HG03280 (cell line): ENCODE data around the gene RPL39.
"Not testable (repeated sequence)": the region's sequence is repeated elsewhere in the genome, so short reads cannot be mapped to it uniquely, and the experiment has no call there.

Experiments used
- ATAC-seq: cut with Tn5 transposase; IDR thresholded peaks from one replicate; pipeline ENCODE4 v1.9.1; 2021; ENCODE audit warnings: mild to moderate bottlenecking, moderate library complexity; ENCODE audit not compliant: unreplicated experiment

Gene RPL39

GRCh38 chrX:119763836-119764387 lies 27.5 kb downstream of the RPL39 start:
- no peak for ATAC-seq

DNA sequence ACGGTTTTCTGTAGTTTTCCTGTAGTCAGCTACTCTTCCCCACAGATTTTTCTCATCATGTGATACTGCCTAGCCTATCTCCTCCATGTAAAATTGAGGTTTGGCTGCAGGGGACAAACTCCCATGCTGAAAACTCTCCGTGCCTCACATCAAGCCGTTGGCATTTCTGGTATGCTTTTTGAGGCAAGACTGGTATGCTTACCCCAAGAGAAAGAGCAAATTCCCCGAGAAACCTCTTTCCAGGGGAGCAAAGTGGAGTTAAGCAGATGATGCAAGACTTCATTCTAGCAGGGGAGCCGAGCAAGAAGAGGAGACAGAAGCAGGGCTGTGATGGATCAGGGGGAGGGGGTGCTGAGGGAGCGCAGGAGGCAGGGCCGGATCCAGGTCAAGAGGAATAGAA lies 28.2 kb downstream of the RPL39 start:
- no peak for ATAC-seq

GRCh38 chrX:119762718-119763117 lies 28.7 kb downstream of the RPL39 start:
- ATAC-seq, result no peak

GRCh38 chrX:119760026-119760877 lies 31.2 kb downstream of the RPL39 start:
- ATAC-seq, result no peak

DNA sequence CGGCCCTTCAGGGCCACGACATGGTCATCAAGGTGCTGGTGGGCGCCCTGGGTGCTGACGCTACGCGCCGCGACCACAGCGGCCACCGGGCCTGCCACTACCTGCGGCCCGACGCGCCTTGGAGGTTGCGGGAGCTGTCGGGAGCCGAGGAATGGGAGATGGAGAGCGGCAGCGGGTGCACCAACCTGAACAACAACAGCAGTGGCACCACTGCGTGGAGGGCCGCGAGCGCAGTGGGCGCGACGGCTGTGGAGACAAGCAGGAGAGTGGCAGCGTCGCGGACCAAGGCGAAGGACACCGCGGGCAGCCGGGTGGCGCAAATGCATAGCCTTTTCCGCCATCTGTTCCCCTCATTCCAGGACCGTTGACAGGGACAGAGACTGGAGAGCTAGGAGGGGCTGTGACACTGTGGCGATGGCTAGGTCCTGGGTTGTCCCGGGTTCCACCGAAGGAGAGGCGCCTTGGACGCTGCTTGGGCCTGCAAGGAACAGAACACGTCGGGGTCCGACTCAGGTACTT lies 32.1 kb downstream of the RPL39 start:
- ATAC-seq, result no peak

DNA sequence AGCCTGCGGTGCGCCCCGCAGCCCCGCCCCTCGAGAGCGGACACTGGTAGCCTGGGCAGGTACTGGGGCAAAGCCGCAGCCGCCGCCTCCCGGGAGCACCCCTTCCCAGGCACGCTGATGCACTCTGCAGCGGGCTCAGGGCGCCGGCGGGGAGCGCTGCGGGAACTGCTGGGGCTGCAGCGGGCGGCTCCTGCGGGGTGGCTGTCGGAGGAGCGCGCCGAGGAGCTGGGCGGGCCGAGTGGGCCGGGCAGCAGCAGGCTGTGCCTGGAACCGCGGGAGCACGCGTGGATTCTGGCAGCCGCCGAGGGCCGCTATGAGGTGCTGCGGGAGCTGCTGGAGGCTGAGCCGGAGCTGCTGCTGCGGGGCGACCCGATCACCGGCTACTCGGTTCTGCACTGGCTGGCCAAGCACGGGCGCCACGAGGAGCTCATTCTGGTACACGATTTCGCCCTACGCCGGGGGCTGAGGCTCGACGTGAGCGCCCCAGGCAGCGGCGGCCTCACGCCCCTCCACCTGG lies 32.6 kb downstream of the RPL39 start:
- ATAC-seq, result no peak

- no peak for ATAC-seq
Observed at GRCh38 chrX:119757979-119758730, 33.3 kb downstream of the RPL39 start, which contains the start of gene SOWAHD. TSS of gene SOWAHD (plus strand) at chrX:119758588. CDS start at chrX:119758668, 80 bp downstream.

GRCh38 chrX:119757646-119757978 lies 33.8 kb downstream of the RPL39 start:
- ATAC-seq, result no peak

DNA sequence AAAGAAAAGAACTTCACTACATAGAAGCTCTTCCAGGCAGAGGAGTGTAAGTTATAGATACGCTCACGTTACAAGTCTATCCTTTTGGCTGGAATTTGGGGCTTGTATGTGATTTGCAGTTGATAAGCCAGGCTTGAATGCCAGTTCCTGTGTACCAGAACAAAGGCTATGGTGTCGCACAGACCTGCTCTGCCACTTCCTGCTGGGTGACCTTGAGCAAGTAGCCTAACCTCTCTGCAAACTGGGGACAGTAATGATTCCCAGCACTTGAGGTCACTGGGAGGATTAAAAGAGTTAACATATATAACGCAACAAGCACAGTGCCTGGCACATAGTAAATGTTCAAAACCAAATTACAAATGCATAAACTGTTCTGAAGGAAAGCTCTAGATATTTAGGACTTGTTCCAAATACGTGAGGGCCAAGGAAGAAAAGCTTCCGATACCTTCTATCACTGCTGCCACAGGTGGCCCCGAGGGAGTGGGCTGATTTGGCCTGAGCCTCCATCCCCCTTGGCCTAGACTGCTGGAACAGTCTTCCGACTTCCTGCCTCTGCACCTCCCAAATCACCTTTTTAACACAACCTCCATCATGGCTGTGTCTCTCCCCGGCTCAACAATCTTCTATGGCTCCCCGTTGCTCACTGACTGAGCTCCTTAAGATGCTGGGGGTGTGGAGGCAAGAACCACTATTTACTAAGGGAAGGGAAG lies 34.3 kb downstream of the RPL39 start:
- no peak for ATAC-seq

- ATAC-seq, result peak; percentile 68
Observed at GRCh38 chrX:119755981-119756533, 35.4 kb downstream of the RPL39 start.

DNA sequence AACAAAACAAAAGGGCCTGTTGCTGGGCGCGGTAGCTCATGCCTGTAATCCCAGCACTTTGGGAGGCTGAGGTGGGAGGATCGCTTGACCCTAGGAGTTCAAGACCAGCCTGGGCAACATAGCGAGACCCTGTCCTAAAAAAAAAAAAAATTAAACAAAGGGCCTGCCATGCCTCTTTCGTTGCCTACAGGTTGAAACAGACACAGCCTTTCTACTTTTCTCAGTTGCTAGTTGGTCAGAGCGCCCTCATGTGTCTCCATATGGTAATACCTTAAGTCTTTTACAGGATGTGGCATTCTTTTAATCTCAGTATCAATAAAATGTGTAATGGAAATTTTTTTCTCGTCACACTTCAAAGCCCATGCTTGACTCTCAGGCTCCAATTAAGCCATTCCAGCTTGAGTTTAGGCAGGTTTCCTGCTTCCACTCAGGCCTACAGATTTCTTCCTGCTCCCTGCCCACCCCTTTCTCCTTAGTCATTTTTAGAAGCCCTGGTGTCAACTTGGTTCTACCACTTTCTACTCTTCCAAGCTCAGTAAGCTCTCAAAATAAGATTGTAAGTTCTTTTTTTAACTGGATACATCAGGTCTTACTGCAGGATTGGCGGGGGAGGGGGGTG lies 37.7 kb downstream of the RPL39 start:
- ATAC-seq, result no peak

- no peak for ATAC-seq
Observed at GRCh38 chrX:119753001-119753400, 38.4 kb downstream of the RPL39 start.

- ATAC-seq, result not testable (repeated sequence)
Observed at GRCh38 chrX:119750751-119751150, 40.7 kb downstream of the RPL39 start.

DNA sequence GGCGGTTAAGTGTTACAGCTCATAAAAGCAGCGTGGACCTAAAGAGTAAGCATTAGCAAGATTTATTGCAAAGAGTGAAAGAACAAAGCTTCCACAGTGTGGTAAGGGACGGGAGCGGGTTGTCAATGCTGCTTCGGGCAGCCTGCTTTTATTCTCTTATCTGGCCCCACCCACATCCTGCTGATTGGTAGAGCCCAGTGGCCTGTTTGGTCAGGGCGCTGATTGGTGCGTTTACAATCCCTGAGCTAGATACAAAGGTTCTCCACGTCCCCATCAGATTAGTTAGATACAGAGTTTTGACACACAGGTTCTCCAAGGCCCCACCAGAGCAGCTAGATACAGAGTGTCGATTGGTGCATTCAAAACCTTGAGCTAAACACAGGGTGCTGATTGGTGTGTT lies 41.3 kb downstream of the RPL39 start:
- not testable (repeated sequence) for ATAC-seq

DNA sequence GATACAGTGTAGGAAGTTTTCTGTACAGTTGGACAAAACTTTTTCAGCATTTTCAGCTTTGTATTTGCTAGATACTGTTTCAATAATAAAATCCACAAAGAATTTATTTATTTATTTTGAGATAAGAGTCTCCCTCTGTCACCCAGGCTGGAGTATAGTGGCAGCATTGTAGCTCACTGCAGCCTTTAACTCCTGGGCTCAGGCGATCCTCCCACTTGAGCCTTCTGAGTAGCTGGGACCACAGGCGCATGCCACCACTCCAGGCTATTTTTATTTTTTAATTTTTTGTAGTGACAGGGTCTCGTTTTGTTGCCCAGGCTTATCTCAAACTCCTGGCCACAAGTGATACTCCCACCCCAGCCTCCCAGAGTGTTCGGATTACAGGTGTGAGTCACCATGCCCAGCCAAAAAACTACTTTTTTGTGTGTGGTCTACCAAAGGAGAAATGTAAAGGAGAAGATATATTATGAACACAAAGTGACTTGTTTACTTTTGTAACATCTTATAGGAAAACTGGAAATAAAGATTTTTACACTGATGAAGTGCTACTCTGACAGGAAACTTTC lies 46.1 kb downstream of the RPL39 start:
- ATAC-seq, result no peak

DNA sequence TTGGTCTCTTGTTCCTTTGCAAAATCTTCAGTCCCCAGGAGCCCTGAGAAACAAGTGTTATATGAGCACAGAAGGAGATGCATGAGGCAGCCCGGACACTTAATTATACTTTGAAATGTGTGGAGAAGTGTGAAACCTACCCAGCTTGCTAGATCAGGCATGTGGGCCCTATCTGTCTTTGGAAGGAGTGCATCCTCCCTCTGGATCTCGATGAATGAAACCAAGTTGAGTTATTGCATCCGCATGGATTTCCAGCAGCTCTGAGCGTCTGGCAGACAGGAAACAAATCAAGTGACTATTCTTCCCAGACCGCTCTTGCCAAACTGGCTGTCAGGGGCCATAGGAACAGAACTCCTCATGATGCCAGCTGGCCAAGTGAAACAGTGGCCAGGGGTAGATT lies 52.7 kb downstream of the RPL39 start:
- no peak for ATAC-seq
